ENCODE measurements around the gene SLC49A4.

DNA sequence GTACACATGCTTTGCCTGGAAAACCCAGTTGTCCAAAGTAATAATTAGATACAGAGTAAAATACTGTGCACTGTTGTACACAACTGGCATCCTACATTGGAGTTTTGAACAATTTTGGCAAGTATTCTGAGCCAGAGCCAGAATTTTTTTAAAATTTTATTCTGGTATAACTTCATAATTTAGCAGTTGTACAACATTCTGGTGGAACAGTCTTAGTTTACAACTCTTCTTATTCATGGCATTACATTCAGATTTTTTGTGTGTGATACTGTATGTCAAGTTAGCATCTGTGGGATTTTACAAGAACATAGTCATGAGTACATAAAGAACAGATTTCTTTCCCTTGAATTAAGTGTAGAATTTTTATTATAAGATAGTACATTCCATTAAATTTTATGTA, 67.5 kb downstream of the SLC49A4 start:
- no peak for TF ChIP-seq JUNB (IDR thresholded peaks at IDR 0.05)
- no peak for TF ChIP-seq KDM1A (IDR thresholded peaks at IDR 0.05; ENCODE audit: low read depth)
- TF ChIP-seq, protein P1, sequence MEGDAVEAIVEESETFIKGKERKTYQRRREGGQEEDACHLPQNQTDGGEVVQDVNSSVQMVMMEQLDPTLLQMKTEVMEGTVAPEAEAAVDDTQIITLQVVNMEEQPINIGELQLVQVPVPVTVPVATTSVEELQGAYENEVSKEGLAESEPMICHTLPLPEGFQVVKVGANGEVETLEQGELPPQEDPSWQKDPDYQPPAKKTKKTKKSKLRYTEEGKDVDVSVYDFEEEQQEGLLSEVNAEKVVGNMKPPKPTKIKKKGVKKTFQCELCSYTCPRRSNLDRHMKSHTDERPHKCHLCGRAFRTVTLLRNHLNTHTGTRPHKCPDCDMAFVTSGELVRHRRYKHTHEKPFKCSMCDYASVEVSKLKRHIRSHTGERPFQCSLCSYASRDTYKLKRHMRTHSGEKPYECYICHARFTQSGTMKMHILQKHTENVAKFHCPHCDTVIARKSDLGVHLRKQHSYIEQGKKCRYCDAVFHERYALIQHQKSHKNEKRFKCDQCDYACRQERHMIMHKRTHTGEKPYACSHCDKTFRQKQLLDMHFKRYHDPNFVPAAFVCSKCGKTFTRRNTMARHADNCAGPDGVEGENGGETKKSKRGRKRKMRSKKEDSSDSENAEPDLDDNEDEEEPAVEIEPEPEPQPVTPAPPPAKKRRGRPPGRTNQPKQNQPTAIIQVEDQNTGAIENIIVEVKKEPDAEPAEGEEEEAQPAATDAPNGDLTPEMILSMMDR (IDR thresholded peaks at IDR 0.05): no peak
- TF ChIP-seq, protein P2, sequence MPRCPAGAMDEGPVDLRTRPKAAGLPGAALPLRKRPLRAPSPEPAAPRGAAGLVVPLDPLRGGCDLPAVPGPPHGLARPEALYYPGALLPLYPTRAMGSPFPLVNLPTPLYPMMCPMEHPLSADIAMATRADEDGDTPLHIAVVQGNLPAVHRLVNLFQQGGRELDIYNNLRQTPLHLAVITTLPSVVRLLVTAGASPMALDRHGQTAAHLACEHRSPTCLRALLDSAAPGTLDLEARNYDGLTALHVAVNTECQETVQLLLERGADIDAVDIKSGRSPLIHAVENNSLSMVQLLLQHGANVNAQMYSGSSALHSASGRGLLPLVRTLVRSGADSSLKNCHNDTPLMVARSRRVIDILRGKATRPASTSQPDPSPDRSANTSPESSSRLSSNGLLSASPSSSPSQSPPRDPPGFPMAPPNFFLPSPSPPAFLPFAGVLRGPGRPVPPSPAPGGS (IDR thresholded peaks at IDR 0.05): no peak
- no peak for TF ChIP-seq EHMT2 (IDR thresholded peaks at IDR 0.05; ENCODE audit: low read depth)
- TF ChIP-seq RAD21 (conservative IDR thresholded peaks at IDR 0.05 in 1 of 2, IDR thresholded peaks at IDR 0.05 in 1 of 2): no peak
- TF ChIP-seq, protein P3, sequence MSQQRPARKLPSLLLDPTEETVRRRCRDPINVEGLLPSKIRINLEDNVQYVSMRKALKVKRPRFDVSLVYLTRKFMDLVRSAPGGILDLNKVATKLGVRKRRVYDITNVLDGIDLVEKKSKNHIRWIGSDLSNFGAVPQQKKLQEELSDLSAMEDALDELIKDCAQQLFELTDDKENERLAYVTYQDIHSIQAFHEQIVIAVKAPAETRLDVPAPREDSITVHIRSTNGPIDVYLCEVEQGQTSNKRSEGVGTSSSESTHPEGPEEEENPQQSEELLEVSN (IDR thresholded peaks at IDR 0.05; ENCODE audit: borderline replicate concordance, low read depth): no peak
- TF ChIP-seq NFE2L2 (conservative IDR thresholded peaks at IDR 0.05; ENCODE audit: low read length): no peak
- no peak for TF ChIP-seq HOXB13 (CRISPR knock-in tag; IDR thresholded peaks at IDR 0.05; ENCODE audit: low read depth)

Measured in A549 (cell line).